HG03457 (cell line): ENCODE data around the gene UNC13B.
"Not testable (repeated sequence)": the region's sequence is repeated elsewhere in the genome, so short reads cannot be mapped to it uniquely, and the experiment has no call there.

ENCODE experiments used
- ATAC-seq: cut with Tn5 transposase; IDR thresholded peaks from one replicate; pipeline ENCODE4 v1.9.1; 2021; ENCODE audit warnings: moderate number of reproducible peaks; ENCODE audit not compliant: unreplicated experiment

UNC13B gene

GRCh38 chr9:35220659-35221338, 59.0 kb downstream of the UNC13B start:
- no peak for ATAC-seq

- ATAC-seq: no peak
Measured at GRCh38 chr9:35225677-35226076, 63.9 kb downstream of the UNC13B start.

GRCh38 chr9:35226651-35227050, 64.8 kb downstream of the UNC13B start:
- ATAC-seq: no peak

GRCh38 chr9:35227284-35227683, 65.5 kb downstream of the UNC13B start:
- ATAC-seq: no peak

- no peak for ATAC-seq
Measured at GRCh38 chr9:35229066-35229778, 67.4 kb downstream of the UNC13B start.

- no peak for ATAC-seq
Measured at GRCh38 chr9:35229779-35230143, 68.0 kb downstream of the UNC13B start.

GRCh38 chr9:35232867-35233544, 71.2 kb downstream of the UNC13B start:
- ATAC-seq: no peak

- ATAC-seq: no peak
Measured at GRCh38 chr9:35236692-35237091, 74.9 kb downstream of the UNC13B start.

GRCh38 chr9:35237311-35237710, 75.5 kb downstream of the UNC13B start:
- ATAC-seq: no peak

GRCh38 chr9:35245945-35246344, 84.1 kb downstream of the UNC13B start:
- ATAC-seq: not testable (repeated sequence)

- no peak for ATAC-seq
Measured at GRCh38 chr9:35253075-35253474, 91.3 kb downstream of the UNC13B start.

- no peak for ATAC-seq
Measured at GRCh38 chr9:35254237-35254636, 92.4 kb downstream of the UNC13B start.

- ATAC-seq: no peak
Measured at GRCh38 chr9:35254984-35255857, 93.4 kb downstream of the UNC13B start.

- ATAC-seq: no peak
Measured at GRCh38 chr9:35257986-35258659, 96.3 kb downstream of the UNC13B start.

- ATAC-seq: no peak
Measured at GRCh38 chr9:35258660-35259474, 97.1 kb downstream of the UNC13B start.

GRCh38 chr9:35260186-35260585, 98.4 kb downstream of the UNC13B start:
- no peak for ATAC-seq

GRCh38 chr9:35262064-35262463, 100.3 kb downstream of the UNC13B start:
- ATAC-seq: no peak

- ATAC-seq: no peak
Measured at GRCh38 chr9:35267710-35268109, 105.9 kb downstream of the UNC13B start.

- ATAC-seq: no peak
Measured at GRCh38 chr9:35269919-35270318, 108.1 kb downstream of the UNC13B start.

GRCh38 chr9:35271637-35272036, 109.8 kb downstream of the UNC13B start:
- no peak for ATAC-seq
